Measurements from ENCODE around the gene ZNF24. TPM values are rescaled to one million over a fixed set of nuclear protein-coding genes. Genes with fewer than 3 reads are reported as not detected.
A peak's percentile ranks its signal among the peaks of the same experiment; 100 is the strongest.

Gene ZNF24
- total RNA-seq, 2 experiments from 2014 or later, result 40.6 to 48.6 TPM

DNA sequence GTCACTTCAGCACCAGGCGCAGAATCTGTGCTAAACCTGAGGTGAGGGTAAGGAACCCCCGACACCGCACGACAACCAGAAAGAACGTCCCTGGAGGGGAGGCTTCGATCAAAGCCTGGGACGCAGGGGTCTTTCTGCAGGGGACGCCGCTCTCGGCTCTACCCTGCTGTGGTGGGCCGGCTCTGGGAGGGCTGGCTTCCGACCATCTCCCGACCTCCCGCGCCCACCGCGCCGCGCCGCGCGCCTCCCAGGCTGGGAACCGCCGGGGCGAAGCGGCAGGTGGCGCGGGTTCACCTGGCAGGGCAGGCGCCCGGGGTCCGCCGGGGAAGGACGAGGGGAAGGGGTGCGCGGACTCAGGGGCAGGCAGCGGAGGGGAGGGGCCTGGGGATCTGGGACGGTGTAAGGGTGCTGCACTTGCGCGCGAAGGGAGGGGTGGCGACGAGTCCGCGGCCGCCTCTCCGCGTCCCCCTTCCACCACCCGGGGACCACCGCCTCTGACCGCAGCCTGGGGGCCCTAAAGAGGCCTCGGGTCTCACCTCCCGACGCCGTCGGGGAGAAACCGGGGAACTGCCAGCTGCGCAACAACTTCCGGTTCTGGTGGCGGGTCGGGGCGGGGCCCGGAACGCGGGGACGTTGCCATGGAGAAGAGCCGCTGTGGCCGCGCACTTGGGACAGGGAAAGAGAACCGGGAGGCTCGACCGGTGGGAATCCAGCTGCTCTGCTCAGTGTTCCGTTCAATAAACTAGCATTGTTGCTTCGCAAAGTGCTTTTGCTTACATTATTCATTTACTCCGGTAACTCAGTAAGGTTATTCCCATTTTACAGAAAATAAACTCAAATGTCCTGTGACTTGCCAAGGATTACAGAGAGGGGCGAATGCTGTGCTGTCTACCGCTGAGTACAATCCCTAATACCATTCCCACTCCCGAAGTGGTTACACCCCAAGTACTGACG lies 32.8 kb upstream of the ZNF24 start, which contains the start of gene ZNF396:
TSS of gene ZNF396 (minus strand) at position 596 of the 954 bp plus-strand sequence. CDS start 3,045 bp downstream, outside the sequence.
- CTCF ChIA-PET, result interaction anchor here (0.7 to 1.5 kb wide), 2 partner anchors 9 to 22 kb away, joined by 4 read pairs; no protein-coding TSS in a partner anchor
- H3K27ac Mint-ChIP-seq, result no peak within 1 kb of the TSS
- POLR2A ChIA-PET, result no interaction called here
- H3K9me3 Mint-ChIP-seq, result no peaks in the 10 kb centered on the region
- peaks cover 10% of the 10 kb centered on the region for H3K4me1 Mint-ChIP-seq (ENCODE audit: low read depth)
- DNase-seq, result peak; percentile 83
- no peaks in the 10 kb centered on the region for H3K36me3 Mint-ChIP-seq
- intact Hi-C loops (cut with micrococcal nuclease), result loop anchor here (1.0 to 10.0 kb wide), 2 partner anchors 33 to 332 kb away; partner anchors contain the start of genes MAPRE2 and ZNF24
- no peaks in the 10 kb centered on the region for H3K27me3 Mint-ChIP-seq
- H3K4me3 Mint-ChIP-seq, result peak within 1 kb of the TSS; percentile 72

DNA sequence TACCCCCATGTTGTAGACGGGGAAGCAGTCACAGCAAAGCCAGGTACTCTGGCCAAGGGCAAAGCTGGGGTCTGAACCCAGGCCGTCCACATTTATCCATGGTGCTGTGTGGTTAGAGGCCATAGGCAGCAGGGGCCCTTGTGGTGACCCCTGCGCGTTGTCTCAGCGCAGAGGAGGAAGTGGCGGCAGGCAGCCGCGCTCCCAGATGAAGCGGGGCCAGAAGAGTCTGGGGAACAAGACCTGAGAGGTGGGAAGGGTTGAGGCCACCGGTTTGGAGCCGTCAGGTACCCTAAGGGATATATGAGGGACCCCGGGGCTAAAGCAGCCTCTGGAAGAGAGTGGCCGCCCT lies 32.1 kb upstream of the ZNF24 start:
- Mint-ChIP-seq H3K4me3 (peak overlapping the region; percentile 72), H3K36me3 (no peaks in the 10 kb centered on the region), H3K4me1 (ENCODE audit: low read depth) (peaks cover 14% of the 10 kb centered on the region), H3K27me3 (no peaks in the 10 kb centered on the region), H3K9me3 (no peaks in the 10 kb centered on the region), H3K27ac (no peak overlapping the region)
- intact Hi-C loops (cut with micrococcal nuclease), result loop anchor here (1.0 to 10.0 kb wide), 2 partner anchors 32 to 332 kb away; partner anchors contain the start of genes MAPRE2 and ZNF24
- CTCF ChIA-PET, result interaction anchor here (1.5 kb wide), 1 partner anchor 21 kb away, joined by 4 read pairs; no protein-coding TSS in a partner anchor
- POLR2A ChIA-PET, result no interaction called here
- DNase-seq, result peak; percentile 45

DNA sequence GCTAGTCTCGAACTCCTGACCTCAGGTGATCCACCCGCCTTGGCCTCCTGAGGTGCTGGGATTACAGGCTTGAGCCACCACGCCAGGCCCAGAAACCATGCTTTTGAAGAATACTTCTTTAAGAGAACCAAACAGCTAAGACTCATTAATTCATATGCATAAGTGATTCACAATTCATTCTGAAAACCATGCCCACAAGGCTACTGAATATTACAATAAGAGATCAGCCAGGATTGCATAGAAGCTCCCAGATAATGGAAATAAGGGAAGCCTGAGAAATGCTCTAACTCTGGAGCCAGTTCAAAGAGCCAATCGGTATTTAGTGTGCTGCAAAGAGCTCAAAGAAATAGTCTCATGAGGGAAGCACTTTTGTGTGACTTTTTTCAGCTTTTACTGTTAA lies 30.5 kb upstream of the ZNF24 start:
- H3K9me3 Mint-ChIP-seq, result no peaks in the 10 kb centered on the region
- no peak overlapping the region for H3K27ac Mint-ChIP-seq
- CTCF ChIA-PET, result interaction anchor here (1.2 to 2.4 kb wide), 3 partner anchors 12 to 143 kb away, joined by 4 to 7 read pairs (median 5); no protein-coding TSS in a partner anchor
- POLR2A ChIA-PET, result no interaction called here
- H3K4me1 Mint-ChIP-seq (ENCODE audit: low read depth), result peaks cover 14% of the 10 kb centered on the region
- no peaks in the 10 kb centered on the region for H3K27me3 Mint-ChIP-seq
- no peaks in the 10 kb centered on the region for H3K36me3 Mint-ChIP-seq
- intact Hi-C loops (cut with micrococcal nuclease), result loop anchor here (10.0 kb wide), 1 partner anchor 330 kb away; the partner anchor contains the start of gene MAPRE2
- no peak overlapping the region for H3K4me3 Mint-ChIP-seq
- no peak for DNase-seq

DNA sequence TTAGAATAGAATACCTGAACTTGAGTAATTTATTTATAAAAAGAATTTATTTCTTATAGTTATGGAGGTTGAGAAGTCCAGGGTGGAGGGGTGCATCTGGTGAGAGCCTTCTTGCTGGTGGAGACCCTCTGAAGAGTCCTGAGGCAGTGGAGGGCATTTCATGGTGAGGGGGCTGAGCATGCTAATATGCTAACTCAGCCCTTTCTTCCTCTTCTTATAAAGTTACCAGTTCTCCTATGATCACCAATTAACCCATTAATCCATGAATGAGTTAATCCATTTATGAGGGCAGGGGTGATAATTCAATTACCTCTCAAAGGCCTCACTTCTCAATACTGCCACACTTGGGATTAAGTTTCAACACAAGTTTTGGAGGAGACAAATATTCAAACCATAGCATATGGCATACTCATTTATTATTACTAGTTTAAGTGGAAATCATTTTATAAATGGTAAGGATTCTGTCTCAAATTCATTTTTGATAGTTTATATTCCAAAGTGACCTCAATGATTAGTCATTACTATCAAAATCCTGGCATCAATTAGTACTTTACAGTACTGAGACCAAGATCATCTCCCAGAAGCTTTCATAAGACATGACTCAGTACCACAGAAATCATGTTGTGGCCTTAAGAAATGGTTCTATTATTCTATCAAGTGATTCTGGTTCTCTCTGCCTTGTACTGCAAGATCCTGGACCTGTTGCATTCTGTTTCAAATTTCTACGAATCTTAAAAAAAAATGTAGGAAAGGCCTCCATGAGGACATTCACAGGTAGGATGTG lies 27.4 kb upstream of the ZNF24 start:
- POLR2A ChIA-PET, result no interaction called here
- no peaks in the 10 kb centered on the region for H3K27me3 Mint-ChIP-seq
- CTCF ChIA-PET, result interaction anchor here (1.1 kb wide), 1 partner anchor 9 kb away, joined by 3 read pairs; no protein-coding TSS in a partner anchor
- no peak overlapping the region for H3K4me3 Mint-ChIP-seq
- H3K27ac Mint-ChIP-seq, result no peak overlapping the region
- H3K4me1 Mint-ChIP-seq (ENCODE audit: low read depth), result peaks cover 10% of the 10 kb centered on the region
- H3K36me3 Mint-ChIP-seq, result no peaks in the 10 kb centered on the region
- intact Hi-C loops (cut with micrococcal nuclease), result loop anchor here (10.0 kb wide), 1 partner anchor 327 kb away; the partner anchor contains the start of gene MAPRE2
- no peaks in the 10 kb centered on the region for H3K9me3 Mint-ChIP-seq
- DNase-seq, result no peak

DNA sequence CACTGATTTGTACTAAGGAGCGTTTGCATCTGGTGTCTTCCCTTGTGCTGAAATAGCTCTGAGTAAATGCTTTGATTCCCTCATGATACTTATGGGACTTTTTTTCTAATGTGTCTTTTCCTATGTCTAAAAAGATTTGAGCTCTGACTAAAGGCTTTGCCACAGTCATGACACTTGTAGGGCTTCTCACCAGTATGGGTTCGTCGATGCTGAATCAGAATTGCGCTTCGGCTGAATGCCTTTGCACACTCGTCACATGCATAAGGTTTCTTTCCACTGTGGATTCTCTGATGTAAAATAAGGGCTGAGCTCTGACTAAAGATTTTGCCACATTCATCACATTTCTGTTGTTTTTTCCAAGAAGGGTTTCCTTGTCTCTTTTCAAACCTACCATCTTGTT lies 24.9 kb upstream of the ZNF24 start:
- Mint-ChIP-seq H3K4me1 (ENCODE audit: low read depth) (peaks cover 5% of the 10 kb centered on the region), H3K27me3 (peaks cover 2% of the 10 kb centered on the region), H3K4me3 (no peak overlapping the region), H3K36me3 (no peaks in the 10 kb centered on the region), H3K27ac (no peak overlapping the region), H3K9me3 (no peaks in the 10 kb centered on the region)
- POLR2A ChIA-PET, result no interaction called here
- DNase-seq, result no peak
- intact Hi-C loops (cut with micrococcal nuclease), result no loop called here
- CTCF ChIA-PET, result interaction anchor here (0.8 kb wide), 1 partner anchor 17 kb away, joined by 4 read pairs; no protein-coding TSS in a partner anchor

DNA sequence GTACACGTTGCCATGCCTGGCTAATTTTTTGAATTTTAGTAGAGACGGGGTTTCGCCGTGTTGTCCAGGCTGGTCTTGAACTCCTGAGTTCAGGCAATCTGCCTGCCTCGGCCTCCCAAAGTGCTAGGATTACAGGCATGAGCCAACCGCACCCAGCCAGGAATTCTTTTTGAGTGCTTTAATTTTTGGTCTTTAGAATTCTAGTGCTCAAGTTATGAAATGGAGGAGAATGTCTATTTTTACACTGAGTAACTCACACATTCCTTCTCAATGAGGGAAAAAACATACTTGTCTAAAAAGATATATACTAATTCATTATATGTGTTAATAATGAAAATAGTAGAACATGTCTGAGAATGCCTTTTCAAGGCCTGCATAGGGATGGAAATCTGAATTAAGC lies 24.4 kb upstream of the ZNF24 start:
- no peaks in the 10 kb centered on the region for H3K36me3 Mint-ChIP-seq
- H3K27ac Mint-ChIP-seq, result no peak overlapping the region
- intact Hi-C loops (cut with micrococcal nuclease), result no loop called here
- peaks cover 2% of the 10 kb centered on the region for H3K27me3 Mint-ChIP-seq
- CTCF ChIA-PET, result interaction anchor here (0.8 kb wide), 1 partner anchor 18 kb away, joined by 4 read pairs; no protein-coding TSS in a partner anchor
- H3K4me1 Mint-ChIP-seq (ENCODE audit: low read depth), result peaks cover 5% of the 10 kb centered on the region
- H3K9me3 Mint-ChIP-seq, result no peaks in the 10 kb centered on the region
- DNase-seq, result no peak
- H3K4me3 Mint-ChIP-seq, result no peak overlapping the region
- POLR2A ChIA-PET, result no interaction called here

DNA sequence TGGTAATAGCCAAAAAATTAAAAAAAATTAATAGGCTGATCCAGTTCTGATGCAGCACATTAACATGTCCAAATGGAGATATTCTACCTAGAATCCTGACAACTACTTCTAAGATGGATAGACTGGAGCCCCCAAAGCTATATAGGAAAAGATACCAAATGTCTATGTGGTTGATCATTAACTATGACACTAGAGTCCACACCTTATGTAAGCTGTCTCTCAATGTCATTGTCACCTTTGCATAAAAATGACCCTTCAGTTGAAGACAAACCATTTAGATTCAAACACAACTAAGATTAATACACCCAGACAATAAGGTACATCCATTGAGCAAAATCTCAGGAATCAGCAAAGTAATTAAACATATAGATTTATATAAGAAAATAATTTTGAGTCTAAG lies 18.3 kb upstream of the ZNF24 start:
- H3K27me3 Mint-ChIP-seq, result peaks cover 2% of the 10 kb centered on the region
- ChIA-PET POLR2A (no interaction called here), CTCF (interaction anchor here (0.9 to 1.2 kb wide), 2 partner anchors 10 to 131 kb away, joined by 3 to 4 read pairs; no protein-coding TSS in a partner anchor)
- H3K36me3 Mint-ChIP-seq, result no peaks in the 10 kb centered on the region
- H3K4me3 Mint-ChIP-seq, result no peak overlapping the region
- no peaks in the 10 kb centered on the region for H3K9me3 Mint-ChIP-seq
- no peak for DNase-seq
- no peaks in the 10 kb centered on the region for H3K4me1 Mint-ChIP-seq (ENCODE audit: low read depth)
- intact Hi-C loops (cut with micrococcal nuclease), result no loop called here
- no peak overlapping the region for H3K27ac Mint-ChIP-seq

DNA sequence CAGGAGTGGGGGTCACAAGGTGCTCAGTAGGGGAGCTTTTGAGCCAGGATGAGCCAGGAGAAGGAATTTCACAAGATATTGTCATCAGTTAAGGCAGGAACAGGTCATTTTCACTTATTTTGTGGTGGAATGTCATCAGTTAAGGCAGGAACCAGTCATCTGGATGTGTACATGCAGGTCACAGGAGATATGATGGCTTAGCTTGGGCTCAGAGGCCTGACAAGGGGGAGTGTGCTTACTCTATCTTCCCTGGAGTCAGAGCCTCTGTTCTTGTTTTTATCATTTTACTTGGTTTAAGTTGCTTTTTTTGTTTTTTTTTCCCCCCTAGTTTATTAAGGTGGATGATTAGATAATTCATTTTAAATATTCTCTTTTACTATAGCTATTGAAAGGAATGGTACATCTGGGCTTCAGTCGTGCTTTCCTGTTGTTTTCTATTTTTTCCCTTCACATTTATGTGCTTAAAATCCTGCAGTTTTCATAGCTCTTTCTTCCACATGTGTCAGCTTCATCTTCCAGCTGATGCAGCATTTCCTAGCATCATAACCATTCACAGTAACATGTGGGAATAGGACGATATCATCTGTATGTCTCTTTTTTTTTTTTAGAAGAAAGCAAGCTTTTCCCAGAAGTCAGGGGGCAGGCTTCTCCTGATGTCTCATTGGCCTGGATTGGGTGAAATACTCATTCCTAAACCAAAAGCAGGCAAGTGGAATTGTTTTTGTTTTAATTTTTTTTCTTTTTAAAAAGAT lies 17.5 kb upstream of the ZNF24 start:
- intact Hi-C loops (cut with micrococcal nuclease), result no loop called here
- H3K36me3 Mint-ChIP-seq, result no peaks in the 10 kb centered on the region
- H3K27me3 Mint-ChIP-seq, result peaks cover 2% of the 10 kb centered on the region
- no peaks in the 10 kb centered on the region for H3K4me1 Mint-ChIP-seq (ENCODE audit: low read depth)
- DNase-seq, result no peak
- no peak overlapping the region for H3K4me3 Mint-ChIP-seq
- POLR2A ChIA-PET, result no interaction called here
- H3K27ac Mint-ChIP-seq, result no peak overlapping the region
- H3K9me3 Mint-ChIP-seq, result no peaks in the 10 kb centered on the region
- CTCF ChIA-PET, result interaction anchor here (1.2 kb wide), 1 partner anchor 130 kb away, joined by 4 read pairs; no protein-coding TSS in a partner anchor

DNA sequence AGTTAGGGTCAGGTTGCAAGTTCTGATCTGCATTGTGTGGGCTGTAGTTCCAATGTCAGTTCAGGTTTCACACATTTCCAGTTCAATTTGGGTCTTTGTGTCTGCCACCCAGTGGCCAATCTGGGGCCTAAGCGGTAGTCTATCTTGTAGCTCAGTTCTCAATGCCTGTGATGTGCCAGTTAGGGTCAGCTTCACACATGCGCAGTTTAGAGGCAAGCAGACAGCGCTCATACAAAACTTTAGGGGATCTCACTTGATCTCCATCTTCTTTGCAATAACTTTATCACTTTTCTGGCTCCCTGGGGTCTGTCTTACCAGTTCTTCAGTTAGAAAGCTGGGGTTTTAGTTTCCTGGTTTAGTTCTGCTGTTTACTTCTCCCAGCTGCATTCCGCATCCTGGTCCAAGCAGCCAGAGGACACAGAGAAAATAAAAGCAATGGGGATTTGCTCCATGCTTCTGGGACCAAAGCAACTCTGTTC lies 11.0 kb upstream of the ZNF24 start:
- Mint-ChIP-seq H3K4me3 (no peak overlapping the region), H3K4me1 (ENCODE audit: low read depth) (peaks cover 5% of the 10 kb centered on the region), H3K9me3 (peaks cover 16% of the 10 kb centered on the region), H3K36me3 (peaks cover 7% of the 10 kb centered on the region), H3K27ac (no peak overlapping the region), H3K27me3 (no peaks in the 10 kb centered on the region)
- intact Hi-C loops (cut with micrococcal nuclease), result loop anchor here (1.0 to 10.0 kb wide), 2 partner anchors 124 to 350 kb away; no protein-coding TSS in a partner anchor
- ChIA-PET POLR2A (interaction anchor here (1.0 kb wide), 1 partner anchor 125 kb away, joined by 3 read pairs; no protein-coding TSS in a partner anchor), CTCF (interaction anchor here (0.6 to 2.7 kb wide), 18 partner anchors 10 to 488 kb away, joined by 3 to 38 read pairs (median 4); partner anchors contain the start of genes ZNF24, ZNF396 and ZNF397)
- DNase-seq, result peak; percentile 71

DNA sequence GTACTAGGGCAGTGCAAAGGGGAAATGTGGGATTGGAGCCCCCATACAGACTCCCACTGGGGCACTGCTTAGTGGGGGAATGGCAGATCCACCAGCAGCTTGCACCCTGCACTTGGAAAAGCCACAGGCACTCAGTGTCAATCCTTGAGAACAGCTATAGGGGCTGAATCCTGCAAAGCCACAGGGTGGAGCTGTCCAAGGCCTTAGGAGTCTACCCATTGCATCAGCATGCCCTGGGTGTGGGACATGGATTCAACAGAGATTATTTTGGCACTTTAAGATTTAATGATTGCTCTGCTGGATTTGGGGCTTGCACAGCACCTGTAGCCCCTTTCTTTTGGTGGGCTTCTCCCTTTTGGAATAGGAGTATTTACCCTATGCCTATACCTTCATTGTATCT lies 8.6 kb upstream of the ZNF24 start:
- peaks cover 16% of the 10 kb centered on the region for H3K9me3 Mint-ChIP-seq
- no peaks in the 10 kb centered on the region for H3K27me3 Mint-ChIP-seq
- intact Hi-C loops (cut with micrococcal nuclease), result loop anchor here (10.0 kb wide), 1 partner anchor 348 kb away; no protein-coding TSS in a partner anchor
- no peak overlapping the region for H3K4me3 Mint-ChIP-seq
- peaks cover 5% of the 10 kb centered on the region for H3K4me1 Mint-ChIP-seq (ENCODE audit: low read depth)
- ChIA-PET CTCF (no interaction called here), POLR2A (no interaction called here)
- no peak overlapping the region for H3K27ac Mint-ChIP-seq
- peaks cover 7% of the 10 kb centered on the region for H3K36me3 Mint-ChIP-seq
- no peak for DNase-seq

DNA sequence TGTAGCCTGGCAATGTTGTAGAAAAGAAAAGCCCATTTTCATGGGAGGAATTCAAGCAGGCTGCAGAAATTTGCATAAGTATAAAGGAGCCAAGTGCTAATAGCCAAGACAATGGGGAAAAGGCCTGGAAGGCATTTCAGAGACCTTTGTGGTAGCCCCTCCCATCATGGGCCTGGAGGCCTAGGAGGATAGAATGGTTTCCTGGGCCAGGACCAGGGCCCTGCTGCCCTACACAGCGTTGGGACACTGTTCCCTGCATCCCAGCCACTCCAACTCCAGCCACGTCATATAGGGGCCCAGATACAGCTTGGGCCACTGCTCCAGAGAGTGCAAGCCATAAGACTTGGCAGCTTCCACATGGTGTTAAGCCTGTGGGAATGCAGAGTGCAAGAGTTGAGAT lies 8.1 kb upstream of the ZNF24 start:
- DNase-seq, result no peak
- Mint-ChIP-seq H3K9me3 (peaks cover 16% of the 10 kb centered on the region), H3K4me3 (no peak overlapping the region), H3K4me1 (ENCODE audit: low read depth) (peaks cover 5% of the 10 kb centered on the region), H3K36me3 (peaks cover 7% of the 10 kb centered on the region), H3K27me3 (no peaks in the 10 kb centered on the region), H3K27ac (no peak overlapping the region)
- ChIA-PET CTCF (no interaction called here), POLR2A (no interaction called here)
- intact Hi-C loops (cut with micrococcal nuclease), result loop anchor here (10.0 kb wide), 1 partner anchor 347 kb away; no protein-coding TSS in a partner anchor
